MM.1S (cell line): ENCODE measurements around the gene MSLN.

Experiments
- DNase-seq: peaks from one replicate; pipeline ENCODE4 v3.0.0-alpha.2; 2015
- H2AFZ ChIP-seq: fragments of 300-600 bp; sonication (generic); 2 replicates; pipeline ENCODE4 v1.6.0; 2016; ENCODE audit warnings: antibody characterized with exemption, low read length
- H3F3A ChIP-seq: fragments of 300-600 bp; sonication (generic); 2 replicates; pipeline ENCODE4 v1.6.1; 2016; ENCODE audit warnings: mild to moderate bottlenecking, antibody characterized with exemption, low read length, moderate library complexity, mixed read lengths; ENCODE audit not compliant: insufficient read depth
- H3K27ac ChIP-seq: fragments of 300-600 bp; sonication (generic); 2 replicates; pipeline ENCODE4 v1.5.1; 2016; ENCODE audit warnings: mild to moderate bottlenecking, low read length
- H3K27me3 ChIP-seq: fragments of 300-600 bp; sonication (generic); replicated peaks from 2 replicates; pipeline ENCODE4 v1.6.0; 2016; ENCODE audit warnings: low read length; ENCODE audit not compliant: insufficient read depth
- H3K36me3 ChIP-seq: fragments of 300-600 bp; sonication (generic); replicated peaks from 2 replicates; pipeline ENCODE4 v1.6.1; 2016; ENCODE audit warnings: mild to moderate bottlenecking, low read length, mixed read lengths; ENCODE audit not compliant: insufficient read depth
- H3K4me1 ChIP-seq: fragments of 300-600 bp; sonication (generic); 2 replicates; pipeline ENCODE4 v1.6.1; 2016; ENCODE audit warnings: low read length, mixed read lengths
- H3K4me2 ChIP-seq: fragments of 300-600 bp; sonication (generic); 2 replicates; pipeline ENCODE4 v1.6.0; 2016; ENCODE audit warnings: low read depth, low read length
- H3K4me3 ChIP-seq: fragments of 300-600 bp; sonication (generic); 2 replicates; pipeline ENCODE4 v1.5.1; 2016; ENCODE audit warnings: low read length, mixed read lengths
- H3K79me2 ChIP-seq: fragments of 300-600 bp; sonication (generic); 2 replicates; pipeline ENCODE4 v1.6.1; 2016; ENCODE audit warnings: mixed run types, low read length, mixed read lengths
- H3K9ac ChIP-seq: fragments of 300-600 bp; sonication (generic); 2 replicates; pipeline ENCODE4 v1.6.1; 2016; ENCODE audit warnings: low read length, mixed read lengths
- H3K9me2 ChIP-seq: fragments of 300-600 bp; sonication (generic); replicated peaks from 2 replicates; pipeline ENCODE4 v1.6.1; 2016; ENCODE audit warnings: mild to moderate bottlenecking, low read length, mixed read lengths; ENCODE audit not compliant: insufficient read depth
- H3K9me3 ChIP-seq: fragments of 300-600 bp; sonication (generic); replicated peaks from 2 replicates; pipeline ENCODE4 v1.6.1; 2016; ENCODE audit warnings: mild to moderate bottlenecking, low read length, mixed read lengths; ENCODE audit not compliant: insufficient read depth
- H4K20me1 ChIP-seq: fragments of 300-600 bp; sonication (generic); 2 replicates; pipeline ENCODE4 v1.6.1; 2016; ENCODE audit warnings: mild to moderate bottlenecking, low read length, moderate library complexity, mixed read lengths; ENCODE audit not compliant: insufficient read depth
- CTCF ChIP-seq: fragments of 300-600 bp; sonication (generic); IDR thresholded peaks from 2 replicates; pipeline ENCODE4 v1.5.1; 2016; ENCODE audit warnings: antibody characterized with exemption, low read length, mixed read lengths
- EZH2 ChIP-seq: fragments of 300-600 bp; sonication (generic); optimal IDR thresholded peaks from 2 replicates; pipeline ENCODE3; 2017; ENCODE audit warnings: low read depth, mild to moderate bottlenecking, antibody characterized with exemption, low read length, mixed read lengths
- EZH2phosphoT487 ChIP-seq: fragments of 300-600 bp; sonication (generic); IDR thresholded peaks from 2 replicates; pipeline ENCODE4 v1.6.1; 2018; ENCODE audit warnings: antibody characterized with exemption, low read length

The MSLN gene

GRCh38 chr16:818132-818531 lies 57.6 kb downstream of the MSLN start:
- no peak for TF ChIP-seq EZH2
- no peak for TF ChIP-seq EZH2phosphoT487
- no peak for TF ChIP-seq CTCF
- Histone ChIP-seq H3K4me2 (no peak overlapping the region), H3K9me3 (no peaks in the 10 kb centered on the region), H3K27ac (no peak overlapping the region), H3K36me3 (no peaks in the 10 kb centered on the region), H3K79me2 (no peaks in the 10 kb centered on the region), H3K4me3 (no peak overlapping the region), H3F3A (no peaks in the 10 kb centered on the region), H3K9me2 (no peaks in the 10 kb centered on the region), H3K4me1 (no peaks in the 10 kb centered on the region), H3K27me3 (peaks cover 92% of the 10 kb centered on the region), H2AFZ (no peak overlapping the region), H3K9ac (no peak overlapping the region), H4K20me1 (no peaks in the 10 kb centered on the region)
- no peak for DNase-seq
